ENCODE results near the gene BRSK2.

DNA sequence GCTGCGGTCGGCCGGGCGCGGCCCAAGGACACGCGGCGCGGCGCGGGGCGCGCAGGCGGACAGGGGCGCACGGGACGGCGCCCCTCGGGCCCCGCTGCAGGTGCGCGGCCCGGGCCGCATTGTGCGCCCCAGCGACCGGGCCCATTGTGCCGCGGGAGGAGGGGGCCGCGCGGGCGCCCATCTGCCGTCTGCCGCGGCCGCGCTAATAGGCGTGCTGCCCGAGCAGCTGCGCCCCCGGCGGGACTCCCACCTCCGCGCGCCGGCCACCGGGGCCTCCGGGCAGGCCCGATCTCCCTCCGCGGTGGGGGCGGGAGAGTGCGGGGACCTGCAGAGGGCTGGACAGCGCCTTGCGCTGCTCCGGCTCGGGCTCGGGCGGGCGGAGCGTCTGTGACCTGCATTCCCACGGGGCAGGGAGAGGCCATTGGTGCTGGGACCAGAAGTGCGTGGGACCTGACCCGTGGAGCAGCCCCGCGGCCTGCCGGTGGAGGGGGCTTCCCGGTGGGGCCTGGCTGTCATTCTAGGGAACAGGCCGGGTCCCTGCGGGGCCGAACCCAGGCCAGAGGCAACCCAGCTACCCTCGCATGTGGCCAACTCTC is 933 bp downstream of the BRSK2 start:
- TF ChIP-seq, protein P1, sequence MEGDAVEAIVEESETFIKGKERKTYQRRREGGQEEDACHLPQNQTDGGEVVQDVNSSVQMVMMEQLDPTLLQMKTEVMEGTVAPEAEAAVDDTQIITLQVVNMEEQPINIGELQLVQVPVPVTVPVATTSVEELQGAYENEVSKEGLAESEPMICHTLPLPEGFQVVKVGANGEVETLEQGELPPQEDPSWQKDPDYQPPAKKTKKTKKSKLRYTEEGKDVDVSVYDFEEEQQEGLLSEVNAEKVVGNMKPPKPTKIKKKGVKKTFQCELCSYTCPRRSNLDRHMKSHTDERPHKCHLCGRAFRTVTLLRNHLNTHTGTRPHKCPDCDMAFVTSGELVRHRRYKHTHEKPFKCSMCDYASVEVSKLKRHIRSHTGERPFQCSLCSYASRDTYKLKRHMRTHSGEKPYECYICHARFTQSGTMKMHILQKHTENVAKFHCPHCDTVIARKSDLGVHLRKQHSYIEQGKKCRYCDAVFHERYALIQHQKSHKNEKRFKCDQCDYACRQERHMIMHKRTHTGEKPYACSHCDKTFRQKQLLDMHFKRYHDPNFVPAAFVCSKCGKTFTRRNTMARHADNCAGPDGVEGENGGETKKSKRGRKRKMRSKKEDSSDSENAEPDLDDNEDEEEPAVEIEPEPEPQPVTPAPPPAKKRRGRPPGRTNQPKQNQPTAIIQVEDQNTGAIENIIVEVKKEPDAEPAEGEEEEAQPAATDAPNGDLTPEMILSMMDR (IDR thresholded peaks at IDR 0.05; ENCODE audit: insufficient read depth, low read depth, low read length) = no peak
- peak; percentile 96 for TF ChIP-seq EZH2 (IDR thresholded peaks at IDR 0.05; ENCODE audit: insufficient read depth, low read length)
